WI38 (cell line): Measurements from ENCODE around the gene KCTD21.

Experiments
- H3K4me3 ChIP-seq: 2 replicates; pipeline ENCODE4 v1.5.1; 2011; ENCODE audit warnings: low read depth, mild to moderate bottlenecking, control low read depth, low read length
- TF ChIP-seq, protein P1 (sequence below): IDR thresholded peaks from 2 replicates; pipeline ENCODE4 v1.5.1; 2012; ENCODE audit warnings: low read depth, mild to moderate bottlenecking, control low read depth, low read length

The KCTD21 gene

DNA sequence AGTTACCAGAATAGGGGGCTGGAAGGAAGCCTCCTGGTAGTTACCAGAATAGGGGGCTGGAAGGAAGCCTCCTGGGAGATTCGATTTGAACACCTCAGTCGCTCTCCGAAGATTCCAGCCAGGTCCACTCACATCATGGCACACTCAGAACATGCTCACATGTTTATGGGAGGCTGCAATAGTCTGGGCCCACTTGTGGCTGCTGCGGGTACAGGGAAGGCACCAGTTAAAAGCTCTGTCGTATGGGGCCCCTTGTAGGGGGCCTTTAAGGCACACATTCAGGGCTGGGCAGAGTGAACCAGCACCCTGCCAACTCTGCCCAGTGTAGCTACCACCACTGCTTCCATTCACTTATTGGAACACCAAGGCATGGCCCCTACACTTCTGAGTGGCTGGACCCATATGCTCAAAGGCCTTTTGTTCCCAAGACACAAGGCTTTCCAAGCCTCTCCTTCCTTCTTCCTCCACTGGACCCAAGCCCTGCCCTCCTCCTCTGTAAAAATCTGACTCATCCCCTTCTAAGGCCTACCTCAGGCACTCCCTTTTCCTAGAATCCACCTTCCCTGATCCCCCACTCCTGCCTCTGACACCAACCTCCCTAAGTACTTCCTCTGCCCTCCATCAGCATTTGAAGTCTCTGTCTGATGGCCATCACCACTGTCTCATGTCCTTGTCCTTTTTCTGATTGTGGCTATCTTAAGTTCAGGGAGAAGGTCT is 28.3 kb upstream of the KCTD21 start:
- no peak overlapping the region for H3K4me3 ChIP-seq
- TF ChIP-seq, protein P1, sequence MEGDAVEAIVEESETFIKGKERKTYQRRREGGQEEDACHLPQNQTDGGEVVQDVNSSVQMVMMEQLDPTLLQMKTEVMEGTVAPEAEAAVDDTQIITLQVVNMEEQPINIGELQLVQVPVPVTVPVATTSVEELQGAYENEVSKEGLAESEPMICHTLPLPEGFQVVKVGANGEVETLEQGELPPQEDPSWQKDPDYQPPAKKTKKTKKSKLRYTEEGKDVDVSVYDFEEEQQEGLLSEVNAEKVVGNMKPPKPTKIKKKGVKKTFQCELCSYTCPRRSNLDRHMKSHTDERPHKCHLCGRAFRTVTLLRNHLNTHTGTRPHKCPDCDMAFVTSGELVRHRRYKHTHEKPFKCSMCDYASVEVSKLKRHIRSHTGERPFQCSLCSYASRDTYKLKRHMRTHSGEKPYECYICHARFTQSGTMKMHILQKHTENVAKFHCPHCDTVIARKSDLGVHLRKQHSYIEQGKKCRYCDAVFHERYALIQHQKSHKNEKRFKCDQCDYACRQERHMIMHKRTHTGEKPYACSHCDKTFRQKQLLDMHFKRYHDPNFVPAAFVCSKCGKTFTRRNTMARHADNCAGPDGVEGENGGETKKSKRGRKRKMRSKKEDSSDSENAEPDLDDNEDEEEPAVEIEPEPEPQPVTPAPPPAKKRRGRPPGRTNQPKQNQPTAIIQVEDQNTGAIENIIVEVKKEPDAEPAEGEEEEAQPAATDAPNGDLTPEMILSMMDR, result no peak

DNA sequence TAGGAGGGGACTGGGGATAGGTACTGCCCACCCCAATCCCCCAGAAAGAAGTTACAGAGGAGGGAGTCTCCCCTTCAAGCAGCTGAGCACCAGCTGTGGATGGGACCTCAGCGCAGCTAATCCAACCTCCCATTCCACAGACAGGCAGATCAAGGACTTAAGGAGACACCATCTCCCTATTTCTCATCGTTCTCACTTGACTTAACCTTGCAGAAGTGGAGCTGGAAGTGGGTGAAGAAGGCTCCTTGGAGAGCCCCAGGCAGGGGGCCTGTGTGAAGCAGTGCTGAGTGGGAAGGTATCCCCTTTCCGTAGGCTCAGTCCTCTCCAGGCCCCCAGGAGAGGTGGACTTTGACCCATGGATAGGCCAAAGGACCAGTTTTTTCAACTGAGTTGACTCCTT is 27.6 kb upstream of the KCTD21 start:
- no peak overlapping the region for H3K4me3 ChIP-seq
- TF ChIP-seq, protein P1, result no peak

GRCh38 chr11:78214331-78215194 is 26.1 kb upstream of the KCTD21 start:
- no peak overlapping the region for H3K4me3 ChIP-seq
- TF ChIP-seq, protein P1, result no peak

DNA sequence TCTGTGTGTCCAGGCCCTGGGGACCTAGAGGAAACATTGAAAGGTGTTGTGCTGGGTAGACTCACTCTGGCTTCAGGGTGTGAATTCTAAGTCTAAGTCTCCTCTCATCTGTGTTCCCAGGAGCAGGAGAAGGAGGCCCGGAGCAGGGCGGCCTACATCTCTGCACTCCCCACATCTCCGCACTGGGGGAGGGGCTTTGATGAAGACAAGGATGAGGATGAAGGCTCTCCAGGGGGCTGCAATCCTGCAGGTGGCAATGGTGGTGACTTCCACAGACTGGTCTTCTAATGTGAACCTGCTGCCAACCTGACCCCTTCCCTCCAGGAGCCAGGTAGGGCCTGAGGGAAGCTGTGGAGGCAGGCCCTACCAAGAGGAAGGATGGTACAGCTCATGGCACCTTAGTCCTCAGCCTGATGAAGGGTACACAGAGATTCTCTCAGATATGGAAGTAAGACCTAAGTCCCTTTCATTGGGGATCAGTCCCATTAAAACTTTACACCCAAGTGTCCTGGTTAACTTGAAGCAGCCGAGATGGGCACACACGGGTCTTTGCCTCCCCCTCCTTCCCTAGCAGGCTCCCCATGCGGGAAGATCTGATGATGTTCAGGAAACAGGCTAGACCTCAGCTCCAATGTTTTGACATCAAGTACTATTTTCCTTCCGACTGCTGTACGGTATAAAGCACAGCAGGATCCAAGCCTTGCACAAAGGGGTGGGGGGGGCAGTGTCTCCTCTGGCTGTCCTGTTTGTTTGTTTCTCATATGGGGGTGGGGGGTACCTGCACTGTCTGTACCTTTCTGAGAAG is 25.3 kb upstream of the KCTD21 start:
- TF ChIP-seq, protein P1, result no peak
- no peak overlapping the region for H3K4me3 ChIP-seq

- TF ChIP-seq, protein P1, result no peak
- no peak overlapping the region for H3K4me3 ChIP-seq
These were observed 24.4 kb upstream of the KCTD21 start for GRCh38 chr11:78212586-78213371.

- no peak overlapping the region for H3K4me3 ChIP-seq
- TF ChIP-seq, protein P1, result no peak
These were observed 23.1 kb upstream of the KCTD21 start for GRCh38 chr11:78211565-78211964.
